Neural cell (in vitro differentiated cells): ENCODE results near the gene SNX30.

Source experiments
- CTCF ChIP-seq: fragments of 450-650 bp; IDR thresholded peaks from 2 replicates; pipeline ENCODE4 v1.5.1; 2014; ENCODE audit warnings: antibody characterized with exemption, mild to moderate bottlenecking, moderate library complexity; ENCODE audit not compliant: poor library complexity, severe bottlenecking
- EP300 ChIP-seq: fragments of 450-650 bp; conservative IDR thresholded peaks from 2 replicates; pipeline ENCODE4 v1.6.1; 2014; ENCODE audit warnings: antibody characterized with exemption, mild to moderate bottlenecking, moderate library complexity; ENCODE audit not compliant: poor library complexity, severe bottlenecking
- POLR2AphosphoS5 ChIP-seq: IDR thresholded peaks from 2 replicates; pipeline ENCODE4 v1.6.1; 2012
- REST ChIP-seq: IDR thresholded peaks from 2 replicates; pipeline ENCODE4 v1.6.1; 2012; ENCODE audit warnings: borderline replicate concordance

- TF ChIP-seq CTCF (no peak), EP300 (no peak), REST (no peak), POLR2AphosphoS5 (no peak)
These were observed 61.0 kb downstream of the SNX30 start for GRCh38 chr9:112811518-112811917.
